Measurements from ENCODE around the gene PDIA4. TPM values are rescaled to one million over a fixed set of nuclear protein-coding genes. Genes with fewer than 3 reads are reported as not detected.

The PDIA4 gene
- total RNA-seq, 1 experiment from 2014 or later, result 281 TPM

- intact Hi-C loops (cut with micrococcal nuclease; ENCODE audit: unreplicated experiment), result no loop called here
- no peak for TF ChIP-seq POLR2AphosphoS5 (IDR thresholded peaks at IDR 0.05; ENCODE audit: low read depth, low read length)
- TF ChIP-seq TCF7L2 (IDR thresholded peaks at IDR 0.05; ENCODE audit: low read depth, low read length), result no peak
- TF ChIP-seq SIN3A (IDR thresholded peaks at IDR 0.05; ENCODE audit: borderline replicate concordance, insufficient read depth, low read depth, low read length), result no peak
- no peak for TF ChIP-seq CTCF (IDR thresholded peaks at IDR 0.05)
- no peak for TF ChIP-seq REST (IDR thresholded peaks at IDR 0.05; ENCODE audit: insufficient read depth in 1 of 2, low read depth in 2 of 2, low read length in 1 of 2)
- ChIA-PET CTCF (no interaction called here), POLR2A (no interaction called here)
- Histone ChIP-seq H3K4me1 (ENCODE audit: control insufficient read depth, insufficient read depth, low read length) (peaks cover 17% of the 10 kb centered on the region; the same call in 1 of the 2 replicates), H3K4me3 (ENCODE audit: low read depth in 2 of 2, low read length in 2 of 2) (peak overlapping the region; percentile 75 to 84), H3K27me3 (ENCODE audit: control insufficient read depth, insufficient read depth, low read length) (no peaks in the 10 kb centered on the region), H3K27ac (ENCODE audit: low read length) (peak overlapping the region; percentile 76), H3K9me3 (ENCODE audit: control insufficient read depth, insufficient read depth, low read depth, low read length) (no peaks in the 10 kb centered on the region), H3K36me3 (ENCODE audit: control insufficient read depth, insufficient read depth, low read length) (no peaks in the 10 kb centered on the region)
- ATAC-seq (no peak), DNase-seq (ENCODE audit: low read depth, low spot score) (no peak)
- in situ Hi-C loops (cut with HindIII; ENCODE audit: low pct_unique_long_range_greater_than_20kb, low sequenced_read_pairs), result no loop called here
- BruUV-seq (replicated peaks), result no TSS peak
These were observed 527 bp downstream of the PDIA4 start for GRCh38 chr7:149027611-149028345.

DNA sequence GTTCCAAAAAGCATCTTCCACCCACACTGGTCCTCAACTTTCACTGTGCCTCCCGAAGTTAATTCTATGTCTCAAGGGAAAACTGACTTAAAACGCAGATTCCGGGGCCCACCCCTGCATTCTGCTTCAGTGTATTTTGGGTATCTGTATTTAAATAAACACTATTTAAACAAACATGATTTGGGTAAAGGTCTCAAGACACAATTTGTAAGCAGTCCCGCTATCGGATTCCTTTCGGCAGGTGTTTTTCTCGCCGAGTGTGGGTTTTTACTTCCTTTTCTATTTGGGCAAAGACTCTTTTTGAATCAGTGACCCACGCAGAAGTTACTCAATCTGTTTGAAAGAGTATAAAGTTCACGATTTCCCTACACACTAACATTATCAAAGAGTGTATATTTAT, 1.2 kb downstream of the PDIA4 start:
- CTCF ChIA-PET, result no interaction called here
- no peak for TF ChIP-seq TCF7L2 (IDR thresholded peaks at IDR 0.05; ENCODE audit: low read depth, low read length)
- TF ChIP-seq SIN3A (IDR thresholded peaks at IDR 0.05; ENCODE audit: borderline replicate concordance, insufficient read depth, low read depth, low read length), result no peak
- TF ChIP-seq POLR2AphosphoS5 (IDR thresholded peaks at IDR 0.05; ENCODE audit: low read depth, low read length), result no peak
- TF ChIP-seq REST (IDR thresholded peaks at IDR 0.05; ENCODE audit: insufficient read depth in 1 of 2, low read depth in 2 of 2, low read length in 1 of 2), result no peak
- TF ChIP-seq CTCF (IDR thresholded peaks at IDR 0.05), result no peak
- intact Hi-C loops (cut with micrococcal nuclease; ENCODE audit: unreplicated experiment), result no loop called here
- DNase-seq (ENCODE audit: low read depth, low spot score) (no peak), ATAC-seq (no peak)
- Histone ChIP-seq H3K36me3 (ENCODE audit: control insufficient read depth, insufficient read depth, low read length) (no peaks in the 10 kb centered on the region), H3K4me3 (ENCODE audit: low read depth in 2 of 2, low read length in 2 of 2) (peak overlapping the region; percentile 75 to 84), H3K9me3 (ENCODE audit: control insufficient read depth, insufficient read depth, low read depth, low read length) (no peaks in the 10 kb centered on the region), H3K27ac (ENCODE audit: low read length) (peak overlapping the region; percentile 76), H3K27me3 (ENCODE audit: control insufficient read depth, insufficient read depth, low read length) (no peaks in the 10 kb centered on the region), H3K4me1 (ENCODE audit: control insufficient read depth, insufficient read depth, low read length) (peaks cover 17% of the 10 kb centered on the region; the same call in 1 of the 2 replicates)
- BruUV-seq (replicated peaks), result TSS peak; percentile 76
- in situ Hi-C loops (cut with HindIII; ENCODE audit: low pct_unique_long_range_greater_than_20kb, low sequenced_read_pairs), result no loop called here
- POLR2A ChIA-PET, result interaction anchor here (1.1 kb wide), 1 partner anchor 39 kb away, joined by 22 read pairs; no protein-coding TSS in a partner anchor
